ENCODE results near the gene IRF2.

Gene IRF2

GRCh38 chr4:184358521-184359232, 115.7 kb downstream of the IRF2 start:
- TF ChIP-seq, protein P1, sequence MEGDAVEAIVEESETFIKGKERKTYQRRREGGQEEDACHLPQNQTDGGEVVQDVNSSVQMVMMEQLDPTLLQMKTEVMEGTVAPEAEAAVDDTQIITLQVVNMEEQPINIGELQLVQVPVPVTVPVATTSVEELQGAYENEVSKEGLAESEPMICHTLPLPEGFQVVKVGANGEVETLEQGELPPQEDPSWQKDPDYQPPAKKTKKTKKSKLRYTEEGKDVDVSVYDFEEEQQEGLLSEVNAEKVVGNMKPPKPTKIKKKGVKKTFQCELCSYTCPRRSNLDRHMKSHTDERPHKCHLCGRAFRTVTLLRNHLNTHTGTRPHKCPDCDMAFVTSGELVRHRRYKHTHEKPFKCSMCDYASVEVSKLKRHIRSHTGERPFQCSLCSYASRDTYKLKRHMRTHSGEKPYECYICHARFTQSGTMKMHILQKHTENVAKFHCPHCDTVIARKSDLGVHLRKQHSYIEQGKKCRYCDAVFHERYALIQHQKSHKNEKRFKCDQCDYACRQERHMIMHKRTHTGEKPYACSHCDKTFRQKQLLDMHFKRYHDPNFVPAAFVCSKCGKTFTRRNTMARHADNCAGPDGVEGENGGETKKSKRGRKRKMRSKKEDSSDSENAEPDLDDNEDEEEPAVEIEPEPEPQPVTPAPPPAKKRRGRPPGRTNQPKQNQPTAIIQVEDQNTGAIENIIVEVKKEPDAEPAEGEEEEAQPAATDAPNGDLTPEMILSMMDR (conservative IDR thresholded peaks at IDR 0.05), result no peak
- no peak for TF ChIP-seq ZFX (IDR thresholded peaks at IDR 0.05)
- no peak overlapping the region for H3K27ac ChIP-seq

DNA sequence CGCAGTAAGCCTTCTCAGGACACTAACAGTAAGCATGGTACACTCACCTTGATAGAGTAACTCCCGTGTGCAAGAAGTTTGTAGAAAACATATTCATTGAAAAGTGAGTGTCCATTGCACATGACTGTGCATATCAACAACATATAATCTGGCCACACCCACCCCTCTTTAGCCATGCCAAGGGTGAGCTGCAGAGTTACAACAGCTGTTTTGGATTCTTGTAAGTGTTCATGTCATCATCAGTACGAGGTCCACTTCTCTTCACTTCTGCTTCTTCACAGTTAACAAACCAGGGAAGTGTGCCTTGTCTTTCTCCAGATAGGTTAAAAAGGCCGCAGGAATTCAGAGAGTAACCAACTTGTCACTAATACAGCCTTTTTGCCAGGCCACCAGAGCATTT, 116.6 kb downstream of the IRF2 start:
- no peak overlapping the region for H3K27ac ChIP-seq
- TF ChIP-seq, protein P1 (conservative IDR thresholded peaks at IDR 0.05), result no peak
- no peak for TF ChIP-seq ZFX (IDR thresholded peaks at IDR 0.05)

- no peak overlapping the region for H3K27ac ChIP-seq
- TF ChIP-seq, protein P1 (conservative IDR thresholded peaks at IDR 0.05), result no peak
- no peak for TF ChIP-seq ZFX (IDR thresholded peaks at IDR 0.05)
Observed at GRCh38 chr4:184357165-184357564, 117.2 kb downstream of the IRF2 start.

- TF ChIP-seq, protein P1 (conservative IDR thresholded peaks at IDR 0.05), result no peak
- TF ChIP-seq ZFX (IDR thresholded peaks at IDR 0.05), result no peak
- H3K27ac ChIP-seq, result no peak overlapping the region
Observed at GRCh38 chr4:184356366-184356765, 118.0 kb downstream of the IRF2 start.

- H3K27ac ChIP-seq, result no peak overlapping the region
Observed at GRCh38 chr4:184355857-184356256, 118.5 kb downstream of the IRF2 start.

GRCh38 chr4:184355111-184355604, 119.2 kb downstream of the IRF2 start:
- no peak overlapping the region for H3K27ac ChIP-seq
- no peak for TF ChIP-seq ZFX (IDR thresholded peaks at IDR 0.05)
- TF ChIP-seq, protein P1 (conservative IDR thresholded peaks at IDR 0.05), result no peak

More at GRCh38 chr4:184355857-184356256, 118.5 kb downstream of the IRF2 start:
- TF ChIP-seq ZFX (IDR thresholded peaks at IDR 0.05), result no peak
- TF ChIP-seq, protein P1 (conservative IDR thresholded peaks at IDR 0.05), result no peak

GRCh38 chr4:184352891-184353290, 121.5 kb downstream of the IRF2 start:
- no peak overlapping the region for H3K27ac ChIP-seq
- no peak for TF ChIP-seq ZFX (IDR thresholded peaks at IDR 0.05)
- TF ChIP-seq, protein P1 (conservative IDR thresholded peaks at IDR 0.05), result no peak

Measured in C4-2B (cell line).